Measurements from ENCODE around the gene HOXA1.

HOXA1 gene

DNA sequence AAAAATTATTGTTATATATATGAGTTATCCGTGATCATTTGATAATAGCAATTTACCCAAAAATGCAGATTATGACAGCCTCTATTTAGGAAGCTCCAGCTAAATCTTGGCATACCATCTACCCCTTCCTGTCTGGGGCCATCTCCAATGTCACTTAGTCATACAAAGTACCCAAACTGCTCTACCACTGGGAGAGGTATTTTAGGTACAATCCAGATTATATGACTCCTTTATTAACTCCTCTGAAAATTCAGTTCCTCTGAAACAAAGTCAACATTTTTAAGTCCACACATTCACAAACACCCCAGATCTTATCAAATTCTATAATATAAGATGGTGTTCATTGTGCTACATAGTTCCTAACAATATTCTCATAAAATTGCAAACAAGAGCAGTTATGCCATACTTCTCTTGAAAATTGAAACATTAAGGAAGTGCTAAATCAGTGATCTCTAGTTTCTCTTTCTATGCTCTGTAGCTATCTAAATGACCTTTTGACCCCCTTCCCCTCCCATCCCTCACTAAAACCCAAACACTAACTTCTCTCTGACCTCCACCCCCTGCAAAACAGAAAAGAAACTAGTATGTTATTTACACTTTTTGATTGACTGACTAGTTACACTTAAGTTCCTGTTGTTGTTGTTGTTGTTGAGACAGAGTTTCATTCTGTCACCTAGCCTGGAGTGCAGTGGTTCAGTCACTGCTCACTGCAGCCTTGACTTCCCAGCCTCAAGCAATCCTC lies 16.4 kb downstream of the HOXA1 start:
- TF ChIP-seq, protein P1, sequence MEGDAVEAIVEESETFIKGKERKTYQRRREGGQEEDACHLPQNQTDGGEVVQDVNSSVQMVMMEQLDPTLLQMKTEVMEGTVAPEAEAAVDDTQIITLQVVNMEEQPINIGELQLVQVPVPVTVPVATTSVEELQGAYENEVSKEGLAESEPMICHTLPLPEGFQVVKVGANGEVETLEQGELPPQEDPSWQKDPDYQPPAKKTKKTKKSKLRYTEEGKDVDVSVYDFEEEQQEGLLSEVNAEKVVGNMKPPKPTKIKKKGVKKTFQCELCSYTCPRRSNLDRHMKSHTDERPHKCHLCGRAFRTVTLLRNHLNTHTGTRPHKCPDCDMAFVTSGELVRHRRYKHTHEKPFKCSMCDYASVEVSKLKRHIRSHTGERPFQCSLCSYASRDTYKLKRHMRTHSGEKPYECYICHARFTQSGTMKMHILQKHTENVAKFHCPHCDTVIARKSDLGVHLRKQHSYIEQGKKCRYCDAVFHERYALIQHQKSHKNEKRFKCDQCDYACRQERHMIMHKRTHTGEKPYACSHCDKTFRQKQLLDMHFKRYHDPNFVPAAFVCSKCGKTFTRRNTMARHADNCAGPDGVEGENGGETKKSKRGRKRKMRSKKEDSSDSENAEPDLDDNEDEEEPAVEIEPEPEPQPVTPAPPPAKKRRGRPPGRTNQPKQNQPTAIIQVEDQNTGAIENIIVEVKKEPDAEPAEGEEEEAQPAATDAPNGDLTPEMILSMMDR (conservative IDR thresholded peaks at IDR 0.05; ENCODE audit: low read depth, low read length), result no peak
- no peak for DNase-seq (ENCODE audit: low read depth)
- H3K4me3 ChIP-seq (ENCODE audit: low read depth, low read length), result no peak overlapping the region

- TF ChIP-seq, protein P1 (conservative IDR thresholded peaks at IDR 0.05; ENCODE audit: low read depth, low read length), result no peak
- no peak for DNase-seq (ENCODE audit: low read depth)
- no peak overlapping the region for H3K4me3 ChIP-seq (ENCODE audit: low read depth, low read length)
Observed at GRCh38 chr7:27078616-27079233, 17.1 kb downstream of the HOXA1 start.

DNA sequence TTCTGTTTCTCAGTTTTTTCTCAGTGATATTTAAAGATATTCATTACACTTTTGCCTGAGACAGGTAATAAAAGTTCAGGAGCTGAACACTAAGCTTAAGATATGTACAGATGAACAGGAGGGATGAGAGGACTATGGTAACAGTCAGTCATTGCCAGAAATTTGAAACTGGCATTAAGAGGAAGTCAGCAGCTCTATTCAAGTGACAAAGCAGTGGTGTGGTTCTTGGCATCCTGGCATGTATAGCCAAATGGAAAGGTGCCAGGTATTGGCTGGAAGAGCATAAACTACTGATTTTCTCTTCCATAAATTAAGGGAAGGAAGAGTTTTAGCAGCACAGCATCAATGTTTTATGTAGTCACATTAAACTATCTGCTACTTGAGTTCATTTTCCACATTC lies 22.7 kb downstream of the HOXA1 start:
- H3K4me3 ChIP-seq (ENCODE audit: low read depth, low read length), result no peak overlapping the region
- no peak for DNase-seq (ENCODE audit: low read depth)
- TF ChIP-seq, protein P1 (conservative IDR thresholded peaks at IDR 0.05; ENCODE audit: low read depth, low read length), result no peak

- peak; percentile 4 for DNase-seq (ENCODE audit: low read depth)
- no peak overlapping the region for H3K4me3 ChIP-seq (ENCODE audit: low read depth, low read length)
- TF ChIP-seq, protein P1 (conservative IDR thresholded peaks at IDR 0.05; ENCODE audit: low read depth, low read length), result no peak
Observed at GRCh38 chr7:27071622-27072390, 24.0 kb downstream of the HOXA1 start.

GRCh38 chr7:27068259-27068658 lies 27.5 kb downstream of the HOXA1 start:
- TF ChIP-seq, protein P1 (conservative IDR thresholded peaks at IDR 0.05; ENCODE audit: low read depth, low read length), result no peak
- DNase-seq (ENCODE audit: low read depth), result no peak
- H3K4me3 ChIP-seq (ENCODE audit: low read depth, low read length), result no peak overlapping the region

DNA sequence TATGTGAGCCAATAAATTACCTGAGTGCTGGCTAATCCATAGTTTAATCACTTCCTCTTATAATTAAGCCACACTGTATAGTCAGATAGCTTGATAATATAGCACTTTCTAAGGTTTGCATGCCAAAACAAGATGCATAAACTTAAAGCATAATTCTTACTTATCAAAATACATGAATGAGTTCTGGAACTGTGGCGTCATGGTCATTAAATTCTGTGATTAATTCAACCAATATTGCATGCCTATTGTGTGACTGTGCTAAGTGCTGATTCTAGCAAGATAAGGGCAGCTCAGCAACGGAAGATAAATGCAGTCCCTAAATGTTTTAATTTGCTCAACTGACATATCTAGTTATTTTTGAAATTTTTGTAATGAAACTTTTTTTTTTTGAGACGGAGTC lies 29.7 kb downstream of the HOXA1 start:
- TF ChIP-seq, protein P1 (conservative IDR thresholded peaks at IDR 0.05; ENCODE audit: low read depth, low read length), result no peak
- no peak for DNase-seq (ENCODE audit: low read depth)
- no peak overlapping the region for H3K4me3 ChIP-seq (ENCODE audit: low read depth, low read length)

Data from choroid plexus epithelial cell (primary cell).